ENCODE results near the gene UNC5A.

The UNC5A gene

GRCh38 chr5:176880366-176881020 lies 70.1 kb downstream of the UNC5A start:
- no peak for DNase-seq (ENCODE audit: low spot score)

- DNase-seq (ENCODE audit: low spot score) = no peak
These were observed 70.8 kb downstream of the UNC5A start for GRCh38 chr5:176881021-176881749.

- DNase-seq (ENCODE audit: low spot score) = no peak
These were observed 71.6 kb downstream of the UNC5A start for GRCh38 chr5:176881816-176882566.

GRCh38 chr5:176882567-176882903 lies 72.2 kb downstream of the UNC5A start:
- DNase-seq (ENCODE audit: low spot score) = no peak

GRCh38 chr5:176883700-176884570 lies 73.6 kb downstream of the UNC5A start:
- no peak for DNase-seq (ENCODE audit: low spot score)

GRCh38 chr5:176884571-176884890 lies 74.2 kb downstream of the UNC5A start:
- no peak for DNase-seq (ENCODE audit: low spot score)

- no peak for DNase-seq (ENCODE audit: low spot score)
These were observed 76.2 kb downstream of the UNC5A start for GRCh38 chr5:176886336-176887251.

GRCh38 chr5:176887252-176887849 lies 77.0 kb downstream of the UNC5A start:
- DNase-seq (ENCODE audit: low spot score) = no peak

GRCh38 chr5:176888016-176888864 lies 77.9 kb downstream of the UNC5A start:
- no peak for DNase-seq (ENCODE audit: low spot score)

- DNase-seq (ENCODE audit: low spot score) = no peak
These were observed 78.5 kb downstream of the UNC5A start for GRCh38 chr5:176888865-176889165.

- DNase-seq (ENCODE audit: low spot score) = no peak
These were observed 79.2 kb downstream of the UNC5A start for GRCh38 chr5:176889321-176890280.

GRCh38 chr5:176890455-176891330 lies 80.3 kb downstream of the UNC5A start:
- no peak for DNase-seq (ENCODE audit: low spot score)

- DNase-seq (ENCODE audit: low spot score) = no peak
These were observed 81.1 kb downstream of the UNC5A start for GRCh38 chr5:176891331-176891958.

- no peak for DNase-seq (ENCODE audit: low spot score)
These were observed 82.3 kb downstream of the UNC5A start for GRCh38 chr5:176892663-176893062.

- no peak for DNase-seq (ENCODE audit: low spot score)
These were observed 83.9 kb downstream of the UNC5A start for GRCh38 chr5:176894298-176894697.

GRCh38 chr5:176895831-176896230 lies 85.5 kb downstream of the UNC5A start:
- DNase-seq (ENCODE audit: low spot score) = no peak

- no peak for DNase-seq (ENCODE audit: low spot score)
These were observed 86.9 kb downstream of the UNC5A start for GRCh38 chr5:176897263-176897662.
